Peyer's patch (tissue), 4 donors: ENCODE results near the gene TADA2A.

Experiments
- POLR2A ChIP-seq, 2 donors: fragments of 450-650 bp; IDR thresholded peaks; one replicate each; pipeline ENCODE4 v1.5.1; 2017; ENCODE audit warnings: antibody characterized with exemption in 2 of 2, mild to moderate bottlenecking in 2 of 2, moderate library complexity in 2 of 2
- TF ChIP-seq, protein P1 (sequence below), 6 experiments: fragments of 450-650 bp in 4 of 6; fragments of 200-600 bp in 2 of 6; sonication (generic) in 1 of 6; IDR thresholded peaks; one replicate each; pipeline ENCODE4 v1.5.1; 2017 to 2019; ENCODE audit warnings: antibody characterized with exemption in 6 of 6, mild to moderate bottlenecking in 3 of 6, moderate library complexity in 1 of 6

DNA sequence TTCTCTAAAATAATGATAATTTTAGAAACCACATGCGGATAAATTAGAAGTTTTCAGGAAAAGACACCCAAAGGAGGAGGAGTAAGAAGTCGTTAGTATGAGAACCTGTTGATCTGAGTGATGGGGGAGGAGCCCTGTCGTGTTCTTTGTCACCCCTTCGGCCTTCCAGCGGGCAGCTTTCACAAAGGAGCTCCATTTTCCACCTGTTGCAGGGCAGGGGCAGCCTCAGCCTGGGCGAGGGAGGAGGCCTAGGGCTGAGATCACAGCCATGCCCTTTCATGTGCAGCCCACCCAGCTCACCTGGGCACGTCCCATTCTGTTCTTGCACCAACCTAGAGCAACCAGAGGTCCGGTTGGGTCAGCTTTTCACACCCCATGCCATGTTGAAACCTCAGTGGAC is 88.3 kb downstream of the TADA2A start:
- TF ChIP-seq, protein P1, sequence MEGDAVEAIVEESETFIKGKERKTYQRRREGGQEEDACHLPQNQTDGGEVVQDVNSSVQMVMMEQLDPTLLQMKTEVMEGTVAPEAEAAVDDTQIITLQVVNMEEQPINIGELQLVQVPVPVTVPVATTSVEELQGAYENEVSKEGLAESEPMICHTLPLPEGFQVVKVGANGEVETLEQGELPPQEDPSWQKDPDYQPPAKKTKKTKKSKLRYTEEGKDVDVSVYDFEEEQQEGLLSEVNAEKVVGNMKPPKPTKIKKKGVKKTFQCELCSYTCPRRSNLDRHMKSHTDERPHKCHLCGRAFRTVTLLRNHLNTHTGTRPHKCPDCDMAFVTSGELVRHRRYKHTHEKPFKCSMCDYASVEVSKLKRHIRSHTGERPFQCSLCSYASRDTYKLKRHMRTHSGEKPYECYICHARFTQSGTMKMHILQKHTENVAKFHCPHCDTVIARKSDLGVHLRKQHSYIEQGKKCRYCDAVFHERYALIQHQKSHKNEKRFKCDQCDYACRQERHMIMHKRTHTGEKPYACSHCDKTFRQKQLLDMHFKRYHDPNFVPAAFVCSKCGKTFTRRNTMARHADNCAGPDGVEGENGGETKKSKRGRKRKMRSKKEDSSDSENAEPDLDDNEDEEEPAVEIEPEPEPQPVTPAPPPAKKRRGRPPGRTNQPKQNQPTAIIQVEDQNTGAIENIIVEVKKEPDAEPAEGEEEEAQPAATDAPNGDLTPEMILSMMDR (IDR thresholded peaks at IDR 0.05) = no peak
- TF ChIP-seq POLR2A (IDR thresholded peaks at IDR 0.05) = no peak
